ENCODE results near the gene SLC6A6.

Gene SLC6A6

DNA sequence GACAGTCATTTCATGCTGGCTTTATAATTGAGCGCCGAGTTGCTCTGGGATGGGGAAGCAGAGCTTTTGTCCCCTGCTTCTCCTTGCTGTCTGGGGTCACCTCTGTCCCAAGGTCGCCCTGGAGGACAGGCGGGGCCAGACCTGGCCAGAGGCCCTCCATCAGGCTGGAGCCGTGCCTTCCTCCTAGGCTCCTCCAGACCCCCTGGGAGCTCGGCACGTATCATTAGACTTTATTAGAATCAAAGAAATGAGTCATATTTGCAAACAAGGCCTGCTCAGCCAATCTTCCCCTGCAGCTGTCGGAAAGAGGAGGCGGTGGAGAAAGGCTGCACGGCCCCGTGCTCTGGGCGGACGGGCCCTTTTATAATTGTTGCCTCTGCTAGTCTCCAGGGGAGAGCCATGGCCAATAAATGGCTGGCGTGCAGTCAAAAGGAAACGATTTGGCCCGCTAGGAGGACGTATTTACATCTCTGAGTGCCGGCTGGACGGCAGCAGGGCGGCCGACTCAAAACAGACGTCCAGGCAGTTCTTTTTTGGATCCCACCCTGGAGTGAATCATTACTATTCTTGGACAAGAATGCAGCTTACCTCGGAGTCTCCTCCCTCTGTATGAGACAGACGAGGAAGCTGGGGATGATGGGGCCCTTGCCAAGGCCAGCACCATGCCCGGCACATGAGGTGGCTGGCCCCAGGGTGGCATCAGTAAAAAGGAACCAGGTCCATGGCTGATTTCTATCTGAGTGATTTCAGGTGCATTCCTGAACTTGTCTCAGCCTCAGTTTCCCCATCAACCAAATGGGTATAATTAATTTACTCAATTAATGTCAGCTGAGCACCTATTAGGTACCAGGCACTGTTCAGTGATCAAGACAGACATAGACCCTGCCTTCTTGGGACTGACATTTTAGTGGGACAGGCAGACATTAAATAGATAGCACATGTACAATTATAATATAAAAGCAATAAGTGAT, 50.6 kb downstream of the SLC6A6 start:
- TF ChIP-seq, protein P1, sequence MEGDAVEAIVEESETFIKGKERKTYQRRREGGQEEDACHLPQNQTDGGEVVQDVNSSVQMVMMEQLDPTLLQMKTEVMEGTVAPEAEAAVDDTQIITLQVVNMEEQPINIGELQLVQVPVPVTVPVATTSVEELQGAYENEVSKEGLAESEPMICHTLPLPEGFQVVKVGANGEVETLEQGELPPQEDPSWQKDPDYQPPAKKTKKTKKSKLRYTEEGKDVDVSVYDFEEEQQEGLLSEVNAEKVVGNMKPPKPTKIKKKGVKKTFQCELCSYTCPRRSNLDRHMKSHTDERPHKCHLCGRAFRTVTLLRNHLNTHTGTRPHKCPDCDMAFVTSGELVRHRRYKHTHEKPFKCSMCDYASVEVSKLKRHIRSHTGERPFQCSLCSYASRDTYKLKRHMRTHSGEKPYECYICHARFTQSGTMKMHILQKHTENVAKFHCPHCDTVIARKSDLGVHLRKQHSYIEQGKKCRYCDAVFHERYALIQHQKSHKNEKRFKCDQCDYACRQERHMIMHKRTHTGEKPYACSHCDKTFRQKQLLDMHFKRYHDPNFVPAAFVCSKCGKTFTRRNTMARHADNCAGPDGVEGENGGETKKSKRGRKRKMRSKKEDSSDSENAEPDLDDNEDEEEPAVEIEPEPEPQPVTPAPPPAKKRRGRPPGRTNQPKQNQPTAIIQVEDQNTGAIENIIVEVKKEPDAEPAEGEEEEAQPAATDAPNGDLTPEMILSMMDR (IDR thresholded peaks at IDR 0.05; ENCODE audit: low read depth, low read length), result no peak; the same call in none of the 2 replicates
- peak; percentile 97 for DNase-seq (ENCODE audit: extremely low read depth, low read depth)

DNA sequence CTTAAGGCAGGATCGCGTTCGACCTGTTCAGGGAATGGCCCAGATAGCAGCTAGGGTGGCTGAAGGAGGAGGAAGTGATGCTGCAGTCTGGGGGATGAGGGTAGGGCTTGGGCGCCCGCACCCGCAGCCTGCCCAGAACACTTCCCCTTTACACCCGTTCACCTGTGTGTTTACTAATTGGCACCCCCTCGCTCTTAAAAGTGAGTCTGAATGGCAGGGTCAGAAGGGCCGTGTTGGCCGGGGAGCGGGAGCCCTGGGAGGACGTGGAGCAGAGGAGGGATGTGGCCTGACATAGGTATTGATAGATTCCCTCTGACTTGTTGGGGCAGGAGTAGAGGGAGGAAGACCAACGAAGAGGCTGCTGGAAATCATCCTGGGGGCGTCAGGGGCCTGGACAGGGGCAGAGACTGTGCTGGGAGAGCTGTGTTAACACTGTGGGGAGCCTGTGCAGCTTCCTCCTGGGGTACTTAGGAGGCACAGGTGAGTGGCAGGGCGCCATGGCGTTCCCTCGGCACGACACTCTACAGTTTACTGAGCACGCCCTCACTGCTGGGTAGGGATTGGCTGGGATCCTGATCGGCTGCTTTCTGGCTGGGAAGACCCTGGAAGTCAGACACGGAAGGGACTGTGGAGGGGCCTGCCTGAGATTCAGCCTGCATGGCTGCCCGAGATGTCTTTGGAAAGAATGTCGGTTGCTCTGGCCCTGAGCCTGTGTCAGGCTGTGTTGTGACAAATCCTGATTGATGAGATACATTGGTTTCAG, 51.7 kb downstream of the SLC6A6 start:
- TF ChIP-seq, protein P1 (IDR thresholded peaks at IDR 0.05; ENCODE audit: low read depth, low read length), result no peak
- DNase-seq (ENCODE audit: extremely low read depth, low read depth), result no peak

DNA sequence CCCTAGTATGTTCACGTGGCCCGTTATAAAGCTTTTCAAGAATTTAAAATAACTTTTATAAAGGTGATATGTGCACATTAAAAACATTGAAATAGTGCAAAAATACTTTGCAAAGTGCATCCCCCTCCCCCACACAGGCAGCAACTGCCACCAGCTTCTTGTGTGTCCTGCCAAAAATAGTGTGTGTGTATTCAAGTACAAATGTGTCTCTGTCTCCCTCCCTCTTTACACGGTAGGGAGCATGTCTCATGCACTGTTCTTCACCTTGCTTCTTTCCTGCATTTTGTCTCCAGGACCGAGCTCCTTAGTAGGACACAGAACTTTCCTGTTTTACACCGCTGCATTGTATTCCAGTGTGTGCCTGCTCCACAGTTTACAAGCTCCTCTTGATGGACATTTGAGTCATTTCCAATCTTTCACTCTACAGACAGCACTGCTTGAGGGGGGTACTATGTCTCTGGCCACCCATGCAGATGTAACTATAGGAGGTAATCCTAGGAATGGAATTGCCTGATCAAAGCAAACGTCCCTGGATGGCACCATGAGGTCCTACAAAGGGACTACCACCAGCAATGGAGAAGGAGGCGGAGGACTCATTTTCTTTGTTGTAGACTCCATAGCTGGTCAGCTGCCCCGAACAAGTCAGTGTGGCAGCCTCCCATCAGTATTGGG, 52.4 kb downstream of the SLC6A6 start:
- DNase-seq (ENCODE audit: extremely low read depth, low read depth), result no peak
- TF ChIP-seq, protein P1 (IDR thresholded peaks at IDR 0.05; ENCODE audit: low read depth, low read length), result no peak

DNA sequence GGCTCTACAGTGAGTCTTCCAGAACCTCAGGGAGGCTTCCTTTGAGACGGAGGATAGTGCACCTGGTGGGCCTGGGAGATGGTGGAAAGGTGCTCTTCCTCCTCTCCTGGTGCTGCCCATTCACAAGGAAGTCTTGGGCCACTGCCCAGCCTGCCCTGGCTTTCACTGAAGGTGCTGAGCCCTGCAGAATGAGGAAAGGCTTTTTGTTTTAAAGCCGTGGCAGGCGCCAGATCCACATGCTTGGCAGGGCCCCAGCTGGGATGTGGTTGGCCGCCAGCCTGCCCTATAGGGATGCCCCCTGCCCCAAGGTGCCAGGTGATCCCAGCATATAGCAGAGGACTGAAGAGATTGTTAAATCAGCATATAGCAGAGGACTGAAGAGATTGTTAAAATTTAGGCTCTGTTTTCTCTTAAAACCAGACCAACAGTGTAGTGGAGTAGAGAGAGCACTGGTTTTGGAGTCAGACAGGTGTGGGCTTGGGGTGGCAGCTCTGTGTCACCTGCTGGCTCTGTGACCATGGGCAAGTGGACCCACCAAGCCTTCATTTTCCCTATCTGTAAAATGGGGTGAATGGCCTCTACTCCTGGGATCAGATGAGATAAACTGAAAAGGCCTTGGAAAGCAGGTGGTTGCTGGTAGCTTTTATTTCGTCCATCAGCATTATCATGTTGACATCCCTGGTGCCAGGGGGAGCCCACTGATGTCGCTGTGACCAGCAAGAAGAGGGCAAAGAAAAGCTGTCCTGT, 53.3 kb downstream of the SLC6A6 start:
- TF ChIP-seq, protein P1 (IDR thresholded peaks at IDR 0.05; ENCODE audit: low read depth, low read length), result no peak

DNA sequence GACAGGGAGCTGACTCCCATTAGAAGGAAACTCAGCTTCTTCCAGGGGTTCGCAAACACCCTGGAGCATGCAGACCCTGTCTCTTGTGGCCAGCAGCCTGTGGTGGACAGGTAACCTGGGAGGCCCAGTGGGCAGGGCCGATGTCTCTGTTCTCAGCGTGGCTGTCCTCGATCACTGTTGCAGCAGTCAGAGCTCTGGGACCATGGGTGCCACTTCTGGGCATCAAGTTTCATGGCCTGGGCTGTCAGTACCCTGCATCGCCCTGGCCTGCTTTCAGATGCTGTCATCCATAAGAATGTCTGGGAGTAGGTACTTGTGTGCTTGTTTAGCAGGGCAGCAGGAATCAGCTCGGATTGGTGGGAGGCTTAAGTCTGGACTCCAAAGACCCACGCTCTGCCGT, 54.4 kb downstream of the SLC6A6 start:
- DNase-seq (ENCODE audit: extremely low read depth, low read depth), result no peak
- TF ChIP-seq, protein P1 (IDR thresholded peaks at IDR 0.05; ENCODE audit: low read depth, low read length), result no peak

More for the DNA sequence above, 53.3 kb downstream of the SLC6A6 start:
- no peak for DNase-seq (ENCODE audit: extremely low read depth, low read depth)

DNA sequence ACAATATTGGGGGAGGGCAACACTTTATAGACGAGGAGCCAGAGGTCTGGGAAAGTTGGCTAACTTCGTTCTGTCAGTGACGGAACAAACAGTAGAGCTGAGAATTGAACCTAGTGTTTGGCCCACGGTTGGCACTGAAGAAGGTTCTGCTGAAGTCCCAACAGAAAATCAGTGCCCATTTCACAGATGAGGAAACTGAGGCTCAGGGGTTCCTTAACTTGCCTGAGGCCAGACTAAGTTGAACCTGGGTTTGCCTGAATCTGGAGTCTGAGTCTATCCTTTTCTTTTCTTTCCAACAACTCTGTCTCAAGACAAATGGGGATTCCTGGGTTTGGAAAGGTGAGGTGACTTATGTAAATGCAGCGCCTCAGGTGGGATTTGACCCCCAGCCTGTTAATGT, 55.1 kb downstream of the SLC6A6 start:
- DNase-seq (ENCODE audit: extremely low read depth, low read depth), result no peak
- TF ChIP-seq, protein P1 (IDR thresholded peaks at IDR 0.05; ENCODE audit: low read depth, low read length), result no peak

Measured in AG09319 (cell line).